ENCODE data around the gene GFRA1.

Gene GFRA1

DNA sequence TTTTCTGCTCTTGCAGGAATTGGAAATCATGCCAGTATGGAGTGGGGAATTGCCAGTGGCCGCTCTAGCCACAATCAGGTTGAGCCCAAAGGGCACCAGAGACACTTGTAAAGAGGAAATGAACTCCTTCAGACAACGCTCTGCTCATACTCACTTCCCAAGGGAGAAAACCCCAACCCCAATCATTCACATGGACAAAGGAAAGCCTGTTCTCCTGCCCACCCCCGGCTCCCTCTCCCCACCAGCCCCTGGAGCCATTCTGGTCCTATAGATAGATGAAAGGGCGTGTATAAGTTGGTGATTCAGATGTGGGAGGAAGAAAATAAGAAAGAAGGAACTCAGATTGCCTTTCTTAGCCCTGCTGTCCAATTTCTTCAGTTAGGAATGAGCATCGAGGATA is 57.4 kb downstream of the GFRA1 start:
- H3K4me3 ChIP-seq (ENCODE audit: low read depth, low read length): no peak overlapping the region
- TF ChIP-seq, protein P1, sequence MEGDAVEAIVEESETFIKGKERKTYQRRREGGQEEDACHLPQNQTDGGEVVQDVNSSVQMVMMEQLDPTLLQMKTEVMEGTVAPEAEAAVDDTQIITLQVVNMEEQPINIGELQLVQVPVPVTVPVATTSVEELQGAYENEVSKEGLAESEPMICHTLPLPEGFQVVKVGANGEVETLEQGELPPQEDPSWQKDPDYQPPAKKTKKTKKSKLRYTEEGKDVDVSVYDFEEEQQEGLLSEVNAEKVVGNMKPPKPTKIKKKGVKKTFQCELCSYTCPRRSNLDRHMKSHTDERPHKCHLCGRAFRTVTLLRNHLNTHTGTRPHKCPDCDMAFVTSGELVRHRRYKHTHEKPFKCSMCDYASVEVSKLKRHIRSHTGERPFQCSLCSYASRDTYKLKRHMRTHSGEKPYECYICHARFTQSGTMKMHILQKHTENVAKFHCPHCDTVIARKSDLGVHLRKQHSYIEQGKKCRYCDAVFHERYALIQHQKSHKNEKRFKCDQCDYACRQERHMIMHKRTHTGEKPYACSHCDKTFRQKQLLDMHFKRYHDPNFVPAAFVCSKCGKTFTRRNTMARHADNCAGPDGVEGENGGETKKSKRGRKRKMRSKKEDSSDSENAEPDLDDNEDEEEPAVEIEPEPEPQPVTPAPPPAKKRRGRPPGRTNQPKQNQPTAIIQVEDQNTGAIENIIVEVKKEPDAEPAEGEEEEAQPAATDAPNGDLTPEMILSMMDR (IDR thresholded peaks at IDR 0.05; ENCODE audit: low read depth, low read length): no peak

DNA sequence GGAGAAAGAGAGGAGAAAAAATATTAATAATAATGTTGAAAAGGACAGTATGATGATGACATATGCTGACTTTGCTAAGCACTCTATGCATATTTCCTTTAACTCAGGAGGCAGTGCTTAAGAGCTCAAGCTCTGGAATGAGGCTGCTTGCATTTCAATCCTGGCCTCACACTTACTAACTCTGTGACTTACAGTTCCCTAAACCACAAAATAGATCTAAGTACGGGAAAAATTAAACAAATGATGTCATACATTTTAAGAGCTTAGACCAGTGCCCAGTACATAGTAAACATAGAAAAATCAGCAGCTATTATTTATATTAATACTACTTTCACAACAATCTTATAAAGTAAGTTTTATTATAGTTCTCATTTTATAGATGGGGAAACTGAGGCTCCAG is 61.3 kb downstream of the GFRA1 start:
- H3K4me3 ChIP-seq (ENCODE audit: low read depth, low read length): no peak overlapping the region
- TF ChIP-seq, protein P1 (IDR thresholded peaks at IDR 0.05; ENCODE audit: low read depth, low read length): no peak

DNA sequence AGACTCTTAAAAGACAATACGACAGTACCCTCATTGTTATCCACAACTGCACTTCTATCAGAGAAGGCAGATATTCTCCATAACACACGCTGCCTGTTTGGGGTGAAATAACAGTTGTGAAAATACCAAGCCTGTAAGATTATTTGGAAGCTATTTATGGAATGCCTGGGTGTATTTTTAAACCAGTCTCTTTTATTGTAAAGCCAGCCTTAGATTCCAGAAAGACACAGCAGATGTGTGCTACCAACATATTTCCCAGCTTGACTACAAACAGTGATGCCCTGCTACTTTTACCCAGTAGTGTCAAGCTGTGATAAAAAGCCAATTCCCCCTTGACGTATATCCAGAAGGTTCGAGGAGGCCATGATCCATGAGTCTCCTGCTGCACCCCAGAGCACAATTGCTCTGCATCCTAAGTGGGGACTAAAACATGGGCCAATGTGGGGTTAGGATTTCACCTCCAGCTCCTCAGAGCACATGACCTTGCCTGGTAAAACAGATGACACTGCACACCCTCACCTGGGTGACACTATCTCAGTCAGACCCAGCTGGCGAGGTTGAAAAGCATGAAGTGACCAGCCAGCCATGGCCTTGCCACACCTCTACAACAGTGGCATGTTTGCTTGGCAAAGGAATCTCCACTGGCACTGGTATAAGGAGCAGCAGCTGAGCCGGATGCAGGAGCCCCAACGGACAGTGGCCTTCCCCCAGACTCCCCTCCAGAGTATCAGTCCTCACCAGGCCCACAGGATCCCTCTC is 62.2 kb downstream of the GFRA1 start:
- no peak overlapping the region for H3K4me3 ChIP-seq (ENCODE audit: low read depth, low read length)
- TF ChIP-seq, protein P1 (IDR thresholded peaks at IDR 0.05; ENCODE audit: low read depth, low read length): no peak

DNA sequence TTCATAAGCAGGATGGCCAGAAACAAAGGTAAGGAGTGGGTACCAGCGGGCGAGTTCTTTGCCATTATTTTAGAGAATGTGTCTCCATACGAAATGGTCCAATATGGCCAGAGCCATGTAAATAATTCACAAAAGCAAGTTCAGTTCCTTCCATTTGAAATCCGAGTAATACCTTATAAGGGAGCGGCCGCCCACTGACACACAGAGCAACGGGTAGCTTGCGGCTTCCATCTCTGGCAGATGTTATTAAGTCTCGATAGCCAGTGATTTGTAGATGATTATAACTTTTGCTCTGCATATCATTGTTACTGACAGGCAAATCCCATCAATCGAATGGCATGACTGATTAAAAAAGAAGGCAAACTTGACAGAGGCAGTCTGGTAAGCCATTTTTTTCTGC is 63.2 kb downstream of the GFRA1 start:
- TF ChIP-seq, protein P1 (IDR thresholded peaks at IDR 0.05; ENCODE audit: low read depth, low read length): no peak
- no peak overlapping the region for H3K4me3 ChIP-seq (ENCODE audit: low read depth, low read length)

DNA sequence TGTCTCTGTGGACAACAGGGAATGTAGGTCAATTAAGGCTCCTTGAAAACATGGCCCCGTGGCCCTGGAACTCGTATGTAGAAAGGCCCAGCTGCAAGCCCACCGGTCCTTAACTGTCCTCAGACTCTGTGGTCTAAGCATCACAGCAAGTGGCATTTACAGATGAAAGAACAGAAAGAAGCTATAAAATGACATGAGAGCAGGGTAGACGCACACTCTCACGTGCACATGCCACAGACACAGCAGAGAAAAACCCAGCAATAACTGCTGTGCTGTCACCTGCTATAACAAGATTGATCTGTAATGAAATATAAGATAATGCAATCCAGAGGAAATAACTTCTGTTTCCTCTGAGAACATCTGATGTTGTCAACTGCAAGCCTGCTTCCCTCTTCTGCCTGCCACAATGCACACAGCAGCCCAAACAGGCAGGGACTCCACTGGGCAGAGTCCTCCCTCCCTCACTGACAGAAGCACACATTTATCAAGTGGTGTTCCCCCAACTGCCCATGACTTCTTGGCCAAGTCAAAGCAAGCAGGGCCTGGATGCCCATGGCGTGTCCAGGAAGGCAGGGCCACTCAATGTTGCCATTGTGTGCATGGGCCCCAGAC is 63.9 kb downstream of the GFRA1 start:
- no peak overlapping the region for H3K4me3 ChIP-seq (ENCODE audit: low read depth, low read length)
- TF ChIP-seq, protein P1 (IDR thresholded peaks at IDR 0.05; ENCODE audit: low read depth, low read length): no peak

DNA sequence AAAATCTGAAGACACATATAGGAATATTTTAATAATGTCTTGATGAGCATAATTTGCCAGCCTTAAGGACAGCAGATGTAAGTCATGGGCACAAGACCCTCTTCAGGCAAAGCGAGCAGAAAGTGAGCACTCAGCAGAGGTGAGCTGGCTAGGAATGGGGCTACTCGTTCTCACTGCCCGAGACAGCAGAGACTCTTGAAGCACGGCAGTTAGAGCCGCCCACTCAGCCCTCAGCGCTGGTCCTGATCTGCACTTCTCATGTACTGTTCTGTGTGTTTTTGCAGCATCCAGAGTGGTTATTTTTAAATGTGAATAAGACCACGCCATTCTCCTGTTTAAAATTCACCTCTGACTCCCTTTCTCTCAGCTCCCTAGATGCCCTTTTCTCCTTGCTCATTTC is 65.3 kb downstream of the GFRA1 start:
- TF ChIP-seq, protein P1 (IDR thresholded peaks at IDR 0.05; ENCODE audit: low read depth, low read length): no peak

DNA sequence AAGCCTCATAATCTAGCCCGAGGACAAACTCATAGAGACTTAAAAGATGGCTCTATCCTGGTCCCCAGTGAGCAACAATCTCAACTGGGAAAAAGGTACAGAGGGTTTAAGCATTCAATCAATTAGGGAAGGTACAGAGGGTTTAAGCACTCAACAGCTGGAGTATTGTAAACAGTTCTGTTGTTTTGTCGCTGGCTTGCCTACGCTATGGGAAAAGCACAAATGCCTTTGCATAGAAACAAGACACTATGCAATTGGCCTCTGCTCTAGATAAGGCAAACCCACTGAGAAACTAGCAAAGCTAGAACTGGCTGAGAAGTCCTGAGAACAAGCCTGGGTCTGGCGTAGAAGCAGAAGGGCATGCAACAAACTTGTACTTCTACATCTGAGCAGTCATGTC is 69.3 kb downstream of the GFRA1 start:
- TF ChIP-seq, protein P1 (IDR thresholded peaks at IDR 0.05; ENCODE audit: low read depth, low read length): no peak
- H3K4me3 ChIP-seq (ENCODE audit: low read depth, low read length): no peak overlapping the region

More for the DNA sequence above, 65.3 kb downstream of the GFRA1 start:
- no peak overlapping the region for H3K4me3 ChIP-seq (ENCODE audit: low read depth, low read length)
